Sigmoid colon (tissue), 4 donors: ENCODE results near the gene EPHB1.

Experiments
- CTCF ChIP-seq, 4 experiments: fragments of 450-650 bp in 3 of 4; fragments of 200-600 bp in 1 of 4; IDR thresholded peaks; one replicate each; pipeline ENCODE4 v1.5.1; 2016 to 2019; ENCODE audit warnings: antibody characterized with exemption in 4 of 4, mild to moderate bottlenecking in 3 of 4, moderate library complexity in 2 of 4
- EP300 ChIP-seq, 4 donors: sonication (generic); formaldehyde crosslinking; IDR thresholded peaks; one replicate each; pipeline ENCODE4 v1.6.1; 2017; ENCODE audit warnings: antibody characterized with exemption in 4 of 4
- POLR2A ChIP-seq, 2 donors: fragments of 450-650 bp; IDR thresholded peaks; one replicate each; pipeline ENCODE4 v1.6.1; 2016; ENCODE audit warnings: antibody characterized with exemption in 2 of 2, mild to moderate bottlenecking in 2 of 2, moderate library complexity in 2 of 2
- POLR2AphosphoS5 ChIP-seq, 4 donors: sonication (generic); formaldehyde crosslinking; IDR thresholded peaks; one replicate each; pipeline ENCODE4 v1.6.1; 2017; ENCODE audit warnings: antibody characterized with exemption in 4 of 4

DNA sequence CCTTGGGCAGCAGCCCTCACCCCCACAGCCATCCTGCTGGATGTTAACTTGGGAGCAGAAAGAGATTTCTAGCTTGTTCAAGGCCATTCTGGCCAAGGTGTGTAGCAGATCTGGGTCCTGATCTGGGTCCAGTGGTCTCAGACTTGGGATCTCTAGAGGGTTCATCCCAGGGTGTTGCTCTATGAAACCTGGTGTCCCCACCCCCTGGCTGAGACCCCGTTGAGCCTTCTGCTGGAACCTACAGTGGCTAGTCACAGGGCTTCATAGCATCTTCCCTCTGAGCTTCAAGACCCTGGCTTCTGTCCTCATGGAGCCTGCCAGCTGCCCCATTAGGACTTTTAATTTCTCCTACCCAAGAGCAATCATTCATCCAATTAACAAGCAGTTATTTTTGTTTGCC, 64.3 kb downstream of the EPHB1 start:
- TF ChIP-seq CTCF (IDR thresholded peaks at IDR 0.05) (no peak), POLR2A (IDR thresholded peaks at IDR 0.05) (no peak), POLR2AphosphoS5 (IDR thresholded peaks at IDR 0.05) (no peak), EP300 (IDR thresholded peaks at IDR 0.05) (no peak)
